H1 (cell line): ENCODE data around the gene CORO7. TPM values are rescaled to one million over a fixed set of nuclear protein-coding genes. Genes with fewer than 3 reads are reported as not detected.

Experiments used
- CTCF ChIA-PET: fragments of 300-600 bp; sonication (Branson Sonifier 250); formaldehyde crosslinking; loops from one replicate; lab custom pipeline; 2021; ENCODE audit not compliant: partially characterized antibody; lab: Charles Lee
- POLR2A ChIA-PET: fragments of 300-600 bp; sonication (Branson Sonifier 250); formaldehyde crosslinking; loops from one replicate; lab custom pipeline; 2021; ENCODE audit warnings: inconsistent platforms; ENCODE audit not compliant: partially characterized antibody; lab: Charles Lee
- DNase-seq, 2 experiments: peaks; one replicate each; pipeline versions ENCODE4 v3.0.0 to v3.0.0-alpha.2; 2010 to 2022; ENCODE audit warnings: low spot score in 2 of 2, low read depth in 1 of 2, mixed read lengths in 1 of 2
- FAIRE-seq: peaks from 2 replicates; lab custom pipeline; 2011; peaks lifted over from hg19 to GRCh38; lab: Jason Lieb, UNC
- H2AFZ ChIP-seq: 2 replicates; pipeline ENCODE4 v1.8.1; 2012; ENCODE audit warnings: low read length, inconsistent platforms
- H2AK5ac ChIP-seq: 2 replicates; pipeline ENCODE4 v1.6.1; 2013; ENCODE audit warnings: low read depth, low read length
- H2BK120ac ChIP-seq: replicated peaks from 2 replicates; pipeline ENCODE3; 2013; ENCODE audit warnings: low read depth, low read length, inconsistent platforms
- H2BK12ac ChIP-seq: 2 replicates; pipeline ENCODE4 v1.6.1; 2013; ENCODE audit warnings: low read depth, low read length
- H2BK15ac ChIP-seq: 2 replicates; pipeline ENCODE4 v1.6.1; 2013; ENCODE audit warnings: low read length
- H2BK20ac ChIP-seq: 2 replicates; pipeline ENCODE4 v1.6.1; 2013; ENCODE audit warnings: low read length
- H2BK5ac ChIP-seq: 2 replicates; pipeline ENCODE4 v1.6.1; 2013; ENCODE audit warnings: low read depth, low read length
- H3K14ac ChIP-seq: 2 replicates; pipeline ENCODE4 v1.6.1; 2013; ENCODE audit warnings: inconsistent platforms; ENCODE audit not compliant: insufficient read length
- H3K18ac ChIP-seq: 2 replicates; pipeline ENCODE4 v1.6.1; 2013; ENCODE audit warnings: low read length; ENCODE audit errors: extremely low read depth
- H3K23ac ChIP-seq: 2 replicates; pipeline ENCODE4 v1.6.1; 2013; ENCODE audit warnings: inconsistent platforms; ENCODE audit not compliant: insufficient read length
- H3K23me2 ChIP-seq: 2 replicates; pipeline ENCODE4 v1.6.1; 2013; ENCODE audit warnings: low read depth, low read length
- H3K27ac ChIP-seq: 2 replicates; pipeline ENCODE4 v1.6.1; 2011; ENCODE audit warnings: low read depth, low read length, inconsistent platforms
- H3K27me3 ChIP-seq, 4 experiments: replicated peaks in 1 of 4; 1 replicate in 1 of 4; 2 replicates in 3 of 4; pipeline versions ENCODE4 v1.6.1 to v1.8.1; 2011 to 2013; ENCODE audit warnings: low read length in 3 of 4, mild to moderate bottlenecking in 3 of 4, inconsistent platforms in 2 of 4, mixed read lengths in 2 of 4, moderate library complexity in 1 of 4; ENCODE audit not compliant: control insufficient read depth in 3 of 4, insufficient read depth in 3 of 4; ENCODE audit errors: extremely low read depth in 1 of 4
- H3K36me3 ChIP-seq, 4 experiments: 2 replicates each; pipeline versions ENCODE4 v1.6.1 to v1.8.1; 2011 to 2013; ENCODE audit warnings: mild to moderate bottlenecking in 4 of 4, low read length in 3 of 4, moderate library complexity in 2 of 4, control low read depth in 1 of 4, inconsistent platforms in 1 of 4; ENCODE audit not compliant: insufficient read depth in 4 of 4, control insufficient read depth in 2 of 4
- H3K4ac ChIP-seq: replicated peaks from 2 replicates; pipeline ENCODE3; 2013; ENCODE audit warnings: low read length, low read depth, mixed read lengths, inconsistent platforms; ENCODE audit not compliant: insufficient read length
- H3K4me1 ChIP-seq, 4 experiments: replicated peaks in 1 of 4; 1 replicate in 1 of 4; 2 replicates in 3 of 4; pipeline versions ENCODE4 v1.6.1 to v1.8.1; 2011 to 2013; ENCODE audit warnings: low read length in 3 of 4, inconsistent platforms in 2 of 4, mixed read lengths in 1 of 4; ENCODE audit not compliant: insufficient read depth in 4 of 4, control insufficient read depth in 3 of 4
- H3K4me2 ChIP-seq, 2 experiments: 2 replicates each; pipeline versions ENCODE4 v1.6.1 to v1.8.1; 2011 to 2013; ENCODE audit warnings: low read depth in 2 of 2, low read length in 2 of 2, control low read depth in 1 of 2, inconsistent platforms in 1 of 2, mild to moderate bottlenecking in 1 of 2; ENCODE audit not compliant: insufficient read depth in 1 of 2
- H3K4me3 ChIP-seq, 4 experiments: fragments of 200-600, 300-600 bp in 1 of 4; sonication (generic), shearing (Covaris generic), sonication (Bioruptor Twin) in 1 of 4; 2 replicates each; pipeline versions ENCODE4 v1.5.1 to v1.8.1; 2011 to 2016; ENCODE audit warnings: low read length in 4 of 4, low read depth in 3 of 4, control low read depth in 2 of 4, inconsistent platforms in 2 of 4, mild to moderate bottlenecking in 2 of 4, mixed read lengths in 1 of 4, moderate library complexity in 1 of 4; ENCODE audit not compliant: insufficient read depth in 2 of 4; ENCODE audit errors: extremely low read depth in 1 of 4
- H3K56ac ChIP-seq: replicated peaks from 2 replicates; pipeline ENCODE3; 2013; ENCODE audit warnings: low read depth, mild to moderate bottlenecking, mixed read lengths, low read length, inconsistent platforms; ENCODE audit not compliant: insufficient read length
- H3K79me1 ChIP-seq: 2 replicates; pipeline ENCODE4 v1.6.1; 2013; ENCODE audit warnings: low read depth, low read length, control low read depth
- H3K79me2 ChIP-seq, 2 experiments: 2 replicates each; pipeline versions ENCODE4 v1.6.1 to v1.8.1; 2012 to 2013; ENCODE audit warnings: low read length in 2 of 2, mild to moderate bottlenecking in 2 of 2, inconsistent platforms in 1 of 2; ENCODE audit not compliant: insufficient read depth in 2 of 2, control insufficient read depth in 1 of 2
- H3K9ac ChIP-seq, 4 experiments: replicated peaks in 1 of 4; 1 replicate in 1 of 4; 2 replicates in 3 of 4; pipeline versions ENCODE4 v1.6.1 to v1.8.1; 2011 to 2013; ENCODE audit warnings: low read depth in 3 of 4, low read length in 3 of 4, control low read depth in 2 of 4, mild to moderate bottlenecking in 2 of 4, moderate library complexity in 2 of 4, inconsistent platforms in 1 of 4; ENCODE audit errors: extremely low read depth in 1 of 4
- H3K9me3 ChIP-seq, 2 experiments: 2 replicates each; pipeline versions ENCODE4 v1.6.1 to v1.8.1; 2012 to 2013; ENCODE audit warnings: mild to moderate bottlenecking in 2 of 2, moderate library complexity in 2 of 2, control low read depth in 1 of 2, inconsistent platforms in 1 of 2, low read depth in 1 of 2, low read length in 1 of 2, mixed read lengths in 1 of 2; ENCODE audit not compliant: insufficient read depth in 2 of 2
- H4K20me1 ChIP-seq, 2 experiments: replicated peaks in 1 of 2; 2 replicates each; pipeline versions ENCODE3 to v1.8.1; 2011 to 2013; ENCODE audit warnings: inconsistent platforms in 2 of 2, low read length in 2 of 2, mild to moderate bottlenecking in 1 of 2; ENCODE audit not compliant: insufficient read depth in 2 of 2, control insufficient read depth in 1 of 2
- H4K5ac ChIP-seq: 2 replicates; pipeline ENCODE4 v1.6.1; 2013; ENCODE audit warnings: low read length, low read depth, mixed read lengths, inconsistent platforms; ENCODE audit not compliant: insufficient read length
- H4K8ac ChIP-seq: 2 replicates; pipeline ENCODE4 v1.8.0; 2013; ENCODE audit warnings: mild to moderate bottlenecking, moderate library complexity, low read length, inconsistent platforms; ENCODE audit not compliant: insufficient read depth; ENCODE audit errors: extremely low read depth
- H4K91ac ChIP-seq: replicated peaks from 2 replicates; pipeline ENCODE3; 2013; ENCODE audit warnings: low read length, mixed read lengths, inconsistent platforms; ENCODE audit not compliant: insufficient read length
- ATF2 ChIP-seq: IDR thresholded peaks from 2 replicates; pipeline ENCODE4 v1.6.1; 2012; ENCODE audit warnings: low read length, inconsistent platforms
- BCL11A ChIP-seq, 2 experiments: IDR thresholded peaks; one replicate each; pipeline ENCODE4 v1.6.1; 2011; ENCODE audit warnings: low read depth in 2 of 2, low read length in 2 of 2, mild to moderate bottlenecking in 2 of 2
- CBX8 ChIP-seq: fragments of 300-800, 300-1000 bp; sonication (generic); IDR thresholded peaks from 2 replicates; pipeline ENCODE4 v1.7.1; 2016; ENCODE audit warnings: low read depth, low read length, borderline replicate concordance
- EP300 ChIP-seq, 2 experiments: IDR thresholded peaks; 1 replicate in 1 of 2; 2 replicates in 1 of 2; pipeline ENCODE4 v1.6.1; 2011 to 2012; ENCODE audit warnings: low read depth in 2 of 2, low read length in 2 of 2, mild to moderate bottlenecking in 2 of 2, borderline replicate concordance in 1 of 2, inconsistent platforms in 1 of 2, moderate library complexity in 1 of 2
- POLR2AphosphoS5 ChIP-seq: IDR thresholded peaks from 2 replicates; pipeline ENCODE4 v1.6.1; 2011; ENCODE audit warnings: low read depth, low read length
- SAP30 ChIP-seq: fragments of 300-600 bp; sonication (generic); IDR thresholded peaks from 2 replicates; pipeline ENCODE4 v1.7.1; 2012; ENCODE audit warnings: low read length, moderate library complexity, mild to moderate bottlenecking, inconsistent platforms; ENCODE audit not compliant: insufficient read depth, insufficient replicate concordance
- SIRT6 ChIP-seq: IDR thresholded peaks from one replicate; pipeline ENCODE4 v1.7.1; 2012; ENCODE audit warnings: low read length, inconsistent platforms
- SP2 ChIP-seq: IDR thresholded peaks from 2 replicates; pipeline ENCODE4 v1.6.1; 2012; ENCODE audit warnings: mild to moderate bottlenecking, low read length, inconsistent platforms
- TCF12 ChIP-seq: IDR thresholded peaks from 2 replicates; pipeline ENCODE4 v1.6.1; 2011; ENCODE audit warnings: low read depth, mild to moderate bottlenecking, low read length
- WGBS, 2 experiments: shearing (Covaris generic) in 1 of 2; methylation state at CpG; one replicate each; pipeline versions ENCODE4 v1.1.6 to v1.1.7; 2013 to 2015; ENCODE audit warnings: low lambda C conversion rate in 2 of 2, mixed read lengths in 2 of 2, inconsistent platforms in 1 of 2, low coverage in 1 of 2, missing lambda C conversion rate in 1 of 2; ENCODE audit not compliant: insufficient replicate concordance in 2 of 2, insufficient coverage in 1 of 2, insufficient read length in 1 of 2; ENCODE audit errors: extremely low coverage in 1 of 2, missing lambda C conversion rate in 1 of 2; 5-methylcytosine and 5-hydroxymethylcytosine counted together
- polyA plus RNA-seq, 7 experiments: library from polyadenylated mRNA; depleted of rRNA in 3 of 7; stranded (reverse) in 5 of 7; unstranded in 2 of 7; fragments of >200 nt in 5 of 7; fragments of 200-250 nt in 2 of 7; gene quantifications; 1 replicate in 5 of 7; 2 replicates in 1 of 7; 4 replicates in 1 of 7; pipeline versions ENCODE4 v1.2.1 to v1.2.3, GENCODE V29; 2011 to 2013; ENCODE audit warnings: missing spikeins in 2 of 7, mixed read lengths in 2 of 7
- total RNA-seq: library from RNA; stranded (reverse); fragmentation: NEBNext Ultra II Directional; extraction: Animal tissue kit (Norgen Biotek cat#: 25700); gene quantifications from 2 replicates; pipeline ENCODE4 v1.2.1, GENCODE V29; 2021

CORO7 gene
- total and polyA plus RNA-seq, 2 of the 8 experiments (the other 6 are each of a cell fraction or from before 2014, with no cell fraction given): 25.2 to 29.8 TPM

DNA sequence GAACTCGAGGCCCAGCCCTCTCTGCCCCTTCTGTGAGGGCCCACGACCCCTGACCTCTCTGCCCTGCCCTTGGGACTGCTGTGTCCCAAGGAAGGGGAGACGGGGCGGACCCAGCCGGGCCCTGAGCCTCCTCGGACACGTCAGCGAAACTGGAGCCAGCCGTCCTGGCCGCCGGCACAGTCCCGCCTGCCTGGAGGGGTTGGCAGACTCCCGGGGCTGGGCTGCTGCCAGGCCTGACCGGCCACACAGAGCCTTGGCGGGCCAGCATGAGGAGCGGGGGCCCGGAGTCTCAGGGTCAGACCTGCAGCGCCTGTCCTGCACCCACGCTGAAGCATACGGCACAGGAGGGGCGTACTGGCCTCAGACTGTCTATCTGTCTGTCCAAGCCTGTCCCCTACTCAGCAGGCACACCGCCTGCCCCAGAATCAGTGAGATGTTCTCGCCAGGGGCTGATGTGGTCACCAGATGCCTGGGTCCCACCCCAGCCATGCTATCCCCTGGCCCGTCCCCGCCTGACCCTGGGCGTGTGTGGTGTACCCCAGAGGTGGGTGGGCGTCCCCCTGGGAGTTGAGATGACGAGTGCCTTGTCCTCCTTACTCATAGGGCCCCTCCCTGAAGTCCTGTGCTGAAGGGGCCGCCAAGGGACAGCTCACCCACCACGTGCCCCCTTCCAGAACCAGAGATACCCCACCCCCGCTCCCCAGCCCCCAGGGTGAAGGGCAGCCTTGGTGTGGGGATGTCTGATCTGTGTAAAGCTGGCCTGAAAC, 40.1 kb downstream of the CORO7 start:
- Histone ChIP-seq H3K56ac (peak overlapping the region; percentile 42), H2BK20ac (no peak overlapping the region), H3K4me2 (peak overlapping the region; percentile 12 to 36; a peak in 1 of 4 replicates), H3K36me3 (peaks cover 0 to 5% (median 0%) of the 10 kb centered on the region in 4 experiments; a peak in 3 of 8 replicates), H3K4ac (peak overlapping the region; percentile 48), H3K23me2 (peaks cover 6% of the 10 kb centered on the region; the same call in 1 of the 2 replicates), H4K91ac (peak overlapping the region; percentile 91), H3K18ac (peak overlapping the region; percentile 78; the same call in 1 of the 2 replicates), H3K27me3 (peaks cover 0 to 1% (median 0%) of the 10 kb centered on the region in 4 experiments; a peak in 1 of 7 replicates), H2BK15ac (peak overlapping the region; percentile 92; the same call in 1 of the 2 replicates), H3K27ac (no peak overlapping the region), H4K8ac (peak overlapping the region; percentile 74), H4K20me1 (peaks cover 6 to 23% of the 10 kb centered on the region in 2 experiments), H3K14ac (no peak overlapping the region), H3K4me1 (peaks cover 4 to 67% (median 56%) of the 10 kb centered on the region in 4 experiments), H3K9ac (no peak overlapping the region; a peak in 2 of 7 replicates), H2BK5ac (peak overlapping the region; percentile 83), H2BK12ac (0 out of 2 replicates have a peak overlapping the region, but pooled peaks have one; percentile 95), H4K5ac (no peak overlapping the region), H3K4me3 (no peak overlapping the region), H3K23ac (no peak overlapping the region), H3K79me1 (peaks cover 6% of the 10 kb centered on the region), H3K79me2 (peaks cover 0 to 11% of the 10 kb centered on the region in 2 experiments; a peak in 1 of 4 replicates), H2BK120ac (no peak overlapping the region), H3K9me3 (no peaks in the 10 kb centered on the region), H2AFZ (no peak overlapping the region), H2AK5ac (peak overlapping the region; percentile 95; the same call in 1 of the 2 replicates)
- POLR2A ChIA-PET: interaction anchor here (2.9 to 11.7 kb wide), 4 partner anchors 11 to 28 kb away, joined by 11 to 223 read pairs (median 33); partner anchors contain the start of gene PAM16
- FAIRE-seq: no peak
- CTCF ChIA-PET: interaction anchor here (1.1 to 24.8 kb wide), 8 partner anchors 7 to 88 kb away, joined by 3 to 659 read pairs (median 30); no protein-coding TSS in a partner anchor
- DNase-seq: no peak
- 87% methylated on average over 24 of the region's 31 CpGs; no CpG with 5 or more reads in 1 of the 2 experiments for WGBS, 2 experiments
- TF ChIP-seq BCL11A (IDR thresholded peaks at IDR 0.05; ENCODE audit: low read depth in 2 of 2, low read length in 2 of 2) (no peak), CBX8 (no peak), POLR2AphosphoS5 (no peak), EP300 (IDR thresholded peaks at IDR 0.05; ENCODE audit: borderline replicate concordance in 1 of 2, low read depth in 2 of 2, low read length in 2 of 2) (no peak), ATF2 (no peak), TCF12 (no peak), SAP30 (no peak), SP2 (no peak), SIRT6 (no peak)
